H1 (cell line): Measurements from ENCODE around the gene ADD3. TPM values are rescaled to one million over a fixed set of nuclear protein-coding genes. Genes with fewer than 3 reads are reported as not detected.

Experiments
- CHD7 ChIP-seq: fragments of 300-600 bp; sonication (generic); IDR thresholded peaks from 2 replicates; pipeline ENCODE4 v1.7.1; 2012; ENCODE audit warnings: low read length, moderate library complexity, mild to moderate bottlenecking, inconsistent platforms; ENCODE audit not compliant: insufficient replicate concordance
- E2F6 ChIP-seq: IDR thresholded peaks from 2 replicates; pipeline ENCODE4 v1.6.1; 2012; ENCODE audit warnings: inconsistent platforms
- GTF2F1 ChIP-seq: IDR thresholded peaks from 2 replicates; pipeline ENCODE4 v1.6.1; 2012; ENCODE audit warnings: low read depth, low read length, improper control_type of control experiment, borderline replicate concordance
- POLR2A ChIP-seq, 2 experiments: IDR thresholded peaks; 1 replicate in 1 of 2; 2 replicates in 1 of 2; pipeline ENCODE4 v1.6.1; 2011; ENCODE audit warnings: low read depth in 2 of 2, low read length in 2 of 2, mild to moderate bottlenecking in 2 of 2; ENCODE audit errors: control extremely low read depth in 1 of 2
- polyA plus RNA-seq, 7 experiments: library from polyadenylated mRNA; depleted of rRNA in 3 of 7; stranded (reverse) in 5 of 7; unstranded in 2 of 7; fragments of >200 nt in 5 of 7; fragments of 200-250 nt in 2 of 7; gene quantifications; 1 replicate in 5 of 7; 2 replicates in 1 of 7; 4 replicates in 1 of 7; pipeline versions ENCODE4 v1.2.1 to v1.2.3, GENCODE V29; 2011 to 2013; ENCODE audit warnings: missing spikeins in 2 of 7, mixed read lengths in 2 of 7
- total RNA-seq: library from RNA; stranded (reverse); fragmentation: NEBNext Ultra II Directional; extraction: Animal tissue kit (Norgen Biotek cat#: 25700); gene quantifications from 2 replicates; pipeline ENCODE4 v1.2.1, GENCODE V29; 2021

ADD3 gene
- total and polyA plus RNA-seq, 2 of the 8 experiments (the other 6 are each of a cell fraction or from before 2014, with no cell fraction given): 44.7 to 85.6 TPM

- TF ChIP-seq CHD7: no peak
- no peak for TF ChIP-seq E2F6
- TF ChIP-seq GTF2F1: no peak
- TF ChIP-seq POLR2A (IDR thresholded peaks at IDR 0.05; ENCODE audit: control extremely low read depth in 1 of 2, low read depth in 2 of 2, low read length in 2 of 2): no peak
Observed at GRCh38 chr10:109996225-109996624, 11.6 kb upstream of the ADD3 start (continued).
